Measurements from ENCODE around the gene CDKAL1.

Gene CDKAL1

GRCh38 chr6:20873425-20874190, 339.4 kb downstream of the CDKAL1 start:
- no peak for DNase-seq
- Histone ChIP-seq H3K4me3 (ENCODE audit: low read depth, low read length) (no peak overlapping the region), H3K27ac (no peak overlapping the region), H3K27me3 (replicated peaks) (no peaks in the 10 kb centered on the region), H3K36me3 (replicated peaks) (no peaks in the 10 kb centered on the region)
- in situ Hi-C loops (cut with HindIII; ENCODE audit: low pct_ligation_motif_present, low sequenced_read_pairs) = no loop called here
- peak; percentile 46 for TF ChIP-seq CTCF (IDR thresholded peaks at IDR 0.05; ENCODE audit: low read depth, low read length, missing control alignments)

GRCh38 chr6:20875369-20875963, 341.2 kb downstream of the CDKAL1 start:
- no peak overlapping the region for H3K4me3 ChIP-seq (ENCODE audit: low read depth, low read length)
- H3K27me3 ChIP-seq (replicated peaks) = no peaks in the 10 kb centered on the region
- H3K27ac ChIP-seq = peak overlapping the region; percentile 86
- in situ Hi-C loops (cut with HindIII; ENCODE audit: low pct_ligation_motif_present, low sequenced_read_pairs) = no loop called here
- peak; percentile 62 for DNase-seq
- peak; percentile 67 for TF ChIP-seq CTCF (IDR thresholded peaks at IDR 0.05; ENCODE audit: low read depth, low read length, missing control alignments)
- H3K36me3 ChIP-seq (replicated peaks) = no peaks in the 10 kb centered on the region

- H3K4me3 ChIP-seq (ENCODE audit: low read depth, low read length) = no peak overlapping the region
- peak overlapping the region; percentile 86 for H3K27ac ChIP-seq
- peak; percentile 70 for DNase-seq
- no peak for TF ChIP-seq CTCF (IDR thresholded peaks at IDR 0.05; ENCODE audit: low read depth, low read length, missing control alignments)
- in situ Hi-C loops (cut with HindIII; ENCODE audit: low pct_ligation_motif_present, low sequenced_read_pairs) = no loop called here
- no peaks in the 10 kb centered on the region for H3K36me3 ChIP-seq (replicated peaks)
- no peaks in the 10 kb centered on the region for H3K27me3 ChIP-seq (replicated peaks)
Measured at GRCh38 chr6:20876036-20876435, 341.8 kb downstream of the CDKAL1 start.

DNA sequence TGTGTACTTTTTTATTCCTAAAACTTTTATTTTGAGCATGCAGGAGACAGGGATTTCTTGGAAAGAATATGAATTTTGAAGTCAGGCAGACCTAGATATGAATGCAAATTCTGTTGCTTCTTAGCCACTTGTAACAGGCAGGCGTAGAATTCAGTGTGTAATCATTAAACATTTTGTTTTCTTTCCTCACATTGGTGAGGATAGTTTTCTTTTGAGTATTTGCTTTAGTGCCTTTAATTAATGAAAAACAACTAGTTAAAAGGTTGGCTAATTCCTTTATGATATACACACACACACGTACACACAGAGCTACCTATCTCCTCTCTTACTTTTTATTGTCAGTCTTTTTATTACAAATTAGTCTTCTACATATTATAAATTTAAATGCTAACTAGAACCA, 342.3 kb downstream of the CDKAL1 start:
- no peak for TF ChIP-seq CTCF (IDR thresholded peaks at IDR 0.05; ENCODE audit: low read depth, low read length, missing control alignments)
- in situ Hi-C loops (cut with HindIII; ENCODE audit: low pct_ligation_motif_present, low sequenced_read_pairs) = no loop called here
- Histone ChIP-seq H3K36me3 (replicated peaks) (no peaks in the 10 kb centered on the region), H3K27ac (peak overlapping the region; percentile 86), H3K4me3 (ENCODE audit: low read depth, low read length) (no peak overlapping the region), H3K27me3 (replicated peaks) (no peaks in the 10 kb centered on the region)
- DNase-seq = no peak

- peak; percentile 90 for DNase-seq
- H3K27ac ChIP-seq = peak overlapping the region; percentile 86
- H3K27me3 ChIP-seq (replicated peaks) = no peaks in the 10 kb centered on the region
- no peaks in the 10 kb centered on the region for H3K36me3 ChIP-seq (replicated peaks)
- no peak overlapping the region for H3K4me3 ChIP-seq (ENCODE audit: low read depth, low read length)
- TF ChIP-seq CTCF (IDR thresholded peaks at IDR 0.05; ENCODE audit: low read depth, low read length, missing control alignments) = no peak
- in situ Hi-C loops (cut with HindIII; ENCODE audit: low pct_ligation_motif_present, low sequenced_read_pairs) = no loop called here
Measured at GRCh38 chr6:20877008-20877937, 343.0 kb downstream of the CDKAL1 start.

Measured in brain microvascular endothelial cell (primary cell).